ENCODE measurements around the gene FXR2.

Gene FXR2

GRCh38 chr17:7556627-7557026 lies 58.1 kb downstream of the FXR2 start:
- peaks cover 5% of the 10 kb centered on the region for H3K4me1 ChIP-seq (ENCODE audit: control insufficient read depth, insufficient read depth, low read length)
- H3K36me3 ChIP-seq (ENCODE audit: control insufficient read depth in 2 of 2, insufficient read depth in 1 of 2, low read length in 2 of 2) = no peaks in the 10 kb centered on the region
- TF ChIP-seq ZNF350 (tag by site-specific recombination; IDR thresholded peaks at IDR 0.05) = no peak
- no peak for TF ChIP-seq ZNF202 (tag by site-specific recombination; IDR thresholded peaks at IDR 0.05; ENCODE audit: borderline replicate concordance)
- no peak for TF ChIP-seq ZNF792 (tag by site-specific recombination; IDR thresholded peaks at IDR 0.05)
- no peak for TF ChIP-seq ZNF645 (tag by site-specific recombination; IDR thresholded peaks at IDR 0.05)
- no peak for TF ChIP-seq ZNF324 (tag by site-specific recombination; IDR thresholded peaks at IDR 0.05)
- no peak for TF ChIP-seq GLIS1 (tag by site-specific recombination; IDR thresholded peaks at IDR 0.05)
- TF ChIP-seq ZNF302 (tag by site-specific recombination; IDR thresholded peaks at IDR 0.05; ENCODE audit: low read depth) = no peak
- no peak for TF ChIP-seq ZIC2 (tag by site-specific recombination; IDR thresholded peaks at IDR 0.05)
- no peak for TF ChIP-seq ZFP69B (tag by site-specific recombination; IDR thresholded peaks at IDR 0.05)
- no peak for TF ChIP-seq ZNF121 (tag by site-specific recombination; IDR thresholded peaks at IDR 0.05)
- TF ChIP-seq ZNF843 (tag by site-specific recombination; IDR thresholded peaks at IDR 0.05) = no peak
- TF ChIP-seq ZNF175 (tag by site-specific recombination; IDR thresholded peaks at IDR 0.05) = no peak
- POLR2A ChIA-PET = interaction anchor here (0.7 kb wide), 1 partner anchor 40 kb away, joined by 3 read pairs; no protein-coding TSS in a partner anchor
- CTCF ChIA-PET = interaction anchor here (1.2 to 1.7 kb wide), 2 partner anchors 39 to 42 kb away, joined by 3 to 8 read pairs; no protein-coding TSS in a partner anchor
- H3K9me3 ChIP-seq (ENCODE audit: control insufficient read depth, insufficient read depth, low read depth, low read length) = no peaks in the 10 kb centered on the region
- H3K27ac ChIP-seq (ENCODE audit: extremely low read depth, low read depth, low read length) = no peak overlapping the region
- H3K4me3 ChIP-seq (ENCODE audit: low read depth, low read length) = no peak overlapping the region

- Histone ChIP-seq H3K4me3 (ENCODE audit: low read depth, low read length) (no peak overlapping the region), H3K4me1 (ENCODE audit: control insufficient read depth, insufficient read depth, low read length) (peaks cover under 1% of the 10 kb centered on the region), H3K27ac (ENCODE audit: extremely low read depth, low read depth, low read length) (no peak overlapping the region), H3K9me3 (ENCODE audit: control insufficient read depth, insufficient read depth, low read depth, low read length) (no peaks in the 10 kb centered on the region), H3K36me3 (ENCODE audit: control insufficient read depth in 2 of 2, insufficient read depth in 1 of 2, low read length in 2 of 2) (no peaks in the 10 kb centered on the region)
- ChIA-PET POLR2A (interaction anchor here (0.6 to 1.1 kb wide), 4 partner anchors 8 to 296 kb away, joined by 3 to 7 read pairs (median 4); no protein-coding TSS in a partner anchor), CTCF (interaction anchor here (0.9 to 1.3 kb wide), 2 partner anchors 40 to 43 kb away, joined by 3 to 5 read pairs; no protein-coding TSS in a partner anchor)
- TF ChIP-seq ZNF423 (tag by site-specific recombination; IDR thresholded peaks at IDR 0.05) (no peak), ZNF37A (tag by site-specific recombination; IDR thresholded peaks at IDR 0.05) (no peak), ZBTB17 (tag by site-specific recombination; IDR thresholded peaks at IDR 0.05) (peak; percentile 34), OVOL3 (tag by site-specific recombination; IDR thresholded peaks at IDR 0.05) (no peak), ZNF48 (tag by site-specific recombination; IDR thresholded peaks at IDR 0.05) (no peak)
Measured at GRCh38 chr17:7555320-7555948, 59.3 kb downstream of the FXR2 start.

GRCh38 chr17:7553356-7553755 lies 61.3 kb downstream of the FXR2 start:
- Histone ChIP-seq H3K4me3 (ENCODE audit: low read depth, low read length) (no peak overlapping the region), H3K36me3 (ENCODE audit: control insufficient read depth in 2 of 2, insufficient read depth in 1 of 2, low read length in 2 of 2) (no peaks in the 10 kb centered on the region), H3K27ac (ENCODE audit: extremely low read depth, low read depth, low read length) (no peak overlapping the region), H3K4me1 (ENCODE audit: control insufficient read depth, insufficient read depth, low read length) (peaks cover 2% of the 10 kb centered on the region; the same call in 1 of the 2 replicates), H3K9me3 (ENCODE audit: control insufficient read depth, insufficient read depth, low read depth, low read length) (no peaks in the 10 kb centered on the region)
- POLR2A ChIA-PET = interaction anchor here (1.1 kb wide), 1 partner anchor 134 kb away, joined by 3 read pairs; the partner anchor contains the start of gene TP53
- CTCF ChIA-PET = interaction anchor here (3.5 kb wide), 1 partner anchor 38 kb away, joined by 18 read pairs; no protein-coding TSS in a partner anchor
- TF ChIP-seq ZNF335 (tag by site-specific recombination; conservative IDR thresholded peaks at IDR 0.05) = no peak
- TF ChIP-seq ZNF785 (tag by site-specific recombination; IDR thresholded peaks at IDR 0.05) = no peak
- TF ChIP-seq ZNF621 (tag by site-specific recombination; IDR thresholded peaks at IDR 0.05) = no peak
- no peak for TF ChIP-seq ZBTB8A (tag by site-specific recombination; IDR thresholded peaks at IDR 0.05)
- TF ChIP-seq ZNF18 (tag by site-specific recombination; IDR thresholded peaks at IDR 0.05) = no peak
- no peak for TF ChIP-seq YY1 (tag by site-specific recombination; IDR thresholded peaks at IDR 0.05)
- TF ChIP-seq ZBTB44 (tag by site-specific recombination; IDR thresholded peaks at IDR 0.05) = no peak
